GM12864 (cell line): ENCODE data around the gene MRGPRF.
"Not testable (repeated sequence)": the region's sequence is repeated elsewhere in the genome, so short reads cannot be mapped to it uniquely, and the experiment has no call there.

Source experiments
- DNase-seq: peaks from one replicate; pipeline ENCODE4 v3.0.0-alpha.2; 2011; ENCODE audit warnings: low read depth
- H3K4me3 ChIP-seq: 2 replicates; pipeline ENCODE4 v1.5.1; 2011; ENCODE audit warnings: mild to moderate bottlenecking, low read depth, low read length, control low read depth
- TF ChIP-seq, protein P1 (sequence below): IDR thresholded peaks from 2 replicates; pipeline ENCODE4 v1.5.1; 2011; ENCODE audit warnings: low read depth, mild to moderate bottlenecking, moderate library complexity, low read length, control low read depth, inconsistent platforms; ENCODE audit errors: missing control alignments

MRGPRF gene

DNA sequence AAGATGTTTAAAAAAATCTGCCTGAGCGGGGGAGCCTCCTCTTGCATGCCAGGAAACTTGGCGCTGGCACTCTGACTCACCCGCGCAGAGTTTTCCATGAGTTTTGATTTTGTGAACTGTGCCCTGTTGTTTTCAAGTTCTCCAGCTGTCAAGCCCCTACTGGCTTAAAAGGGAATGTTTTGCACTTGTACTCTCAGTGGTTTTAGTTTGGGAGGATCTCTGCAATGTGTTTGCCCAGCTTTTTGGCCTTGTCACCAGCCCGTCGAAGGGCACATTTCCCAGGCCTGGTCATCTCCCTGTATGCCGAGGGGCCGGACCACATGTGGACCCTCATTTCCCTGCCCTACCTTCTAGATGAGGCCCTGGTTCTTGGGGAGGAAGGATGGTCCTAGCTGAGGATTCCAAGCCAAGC, 12.2 kb downstream of the MRGPRF start:
- TF ChIP-seq, protein P1, sequence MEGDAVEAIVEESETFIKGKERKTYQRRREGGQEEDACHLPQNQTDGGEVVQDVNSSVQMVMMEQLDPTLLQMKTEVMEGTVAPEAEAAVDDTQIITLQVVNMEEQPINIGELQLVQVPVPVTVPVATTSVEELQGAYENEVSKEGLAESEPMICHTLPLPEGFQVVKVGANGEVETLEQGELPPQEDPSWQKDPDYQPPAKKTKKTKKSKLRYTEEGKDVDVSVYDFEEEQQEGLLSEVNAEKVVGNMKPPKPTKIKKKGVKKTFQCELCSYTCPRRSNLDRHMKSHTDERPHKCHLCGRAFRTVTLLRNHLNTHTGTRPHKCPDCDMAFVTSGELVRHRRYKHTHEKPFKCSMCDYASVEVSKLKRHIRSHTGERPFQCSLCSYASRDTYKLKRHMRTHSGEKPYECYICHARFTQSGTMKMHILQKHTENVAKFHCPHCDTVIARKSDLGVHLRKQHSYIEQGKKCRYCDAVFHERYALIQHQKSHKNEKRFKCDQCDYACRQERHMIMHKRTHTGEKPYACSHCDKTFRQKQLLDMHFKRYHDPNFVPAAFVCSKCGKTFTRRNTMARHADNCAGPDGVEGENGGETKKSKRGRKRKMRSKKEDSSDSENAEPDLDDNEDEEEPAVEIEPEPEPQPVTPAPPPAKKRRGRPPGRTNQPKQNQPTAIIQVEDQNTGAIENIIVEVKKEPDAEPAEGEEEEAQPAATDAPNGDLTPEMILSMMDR = peak; percentile 14
- no peak for DNase-seq
- H3K4me3 ChIP-seq = no peak overlapping the region

DNA sequence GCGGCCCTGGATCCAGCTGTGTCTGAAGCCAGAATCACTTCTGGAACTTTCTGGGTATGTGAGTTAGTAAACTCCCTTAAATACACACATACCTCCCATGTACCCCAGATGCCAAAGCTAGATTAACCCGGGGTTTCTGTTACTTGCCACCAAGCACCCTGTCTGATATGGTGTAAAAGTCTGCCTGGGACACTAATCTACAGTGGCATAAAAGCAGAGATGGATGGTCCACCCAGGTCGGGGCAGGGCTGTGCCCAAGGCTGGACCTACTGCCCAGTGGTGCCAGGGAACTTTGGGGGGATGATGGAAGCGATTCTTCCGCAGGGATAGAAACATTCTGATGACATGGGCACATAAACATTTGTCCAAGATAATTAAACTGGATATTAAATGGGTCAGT, 12.7 kb downstream of the MRGPRF start:
- DNase-seq = no peak
- H3K4me3 ChIP-seq = no peak overlapping the region
- TF ChIP-seq, protein P1 = no peak

DNA sequence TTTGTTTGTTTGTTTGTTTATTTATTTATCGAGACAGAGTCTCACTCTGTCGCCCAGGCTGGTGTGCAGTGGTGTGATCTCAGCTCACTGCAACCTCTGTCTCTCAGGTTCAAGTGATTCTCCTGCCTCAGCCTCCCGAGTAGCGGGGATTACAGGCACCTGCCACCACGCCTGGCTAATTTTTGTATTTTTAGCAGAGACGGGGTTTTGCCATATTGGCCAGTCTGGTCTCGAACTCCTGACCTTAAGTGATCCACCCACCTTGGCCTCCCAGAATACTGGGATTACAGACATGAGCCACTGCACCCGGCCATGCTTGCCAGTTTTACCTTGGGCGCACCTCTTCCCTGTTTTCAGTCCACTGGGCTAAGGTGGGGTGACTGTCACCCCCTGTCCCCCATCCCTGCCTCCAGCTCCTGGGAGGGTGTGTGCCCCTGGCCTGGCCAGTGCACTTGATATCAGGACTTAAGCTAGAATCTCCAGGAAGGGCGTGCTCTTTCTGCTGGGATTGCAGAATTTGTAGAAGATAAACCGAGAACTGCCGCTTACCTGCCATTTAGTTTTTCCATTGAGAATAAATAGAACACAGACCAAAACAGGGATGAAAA, 13.2 kb downstream of the MRGPRF start:
- not testable (repeated sequence) for DNase-seq

DNA sequence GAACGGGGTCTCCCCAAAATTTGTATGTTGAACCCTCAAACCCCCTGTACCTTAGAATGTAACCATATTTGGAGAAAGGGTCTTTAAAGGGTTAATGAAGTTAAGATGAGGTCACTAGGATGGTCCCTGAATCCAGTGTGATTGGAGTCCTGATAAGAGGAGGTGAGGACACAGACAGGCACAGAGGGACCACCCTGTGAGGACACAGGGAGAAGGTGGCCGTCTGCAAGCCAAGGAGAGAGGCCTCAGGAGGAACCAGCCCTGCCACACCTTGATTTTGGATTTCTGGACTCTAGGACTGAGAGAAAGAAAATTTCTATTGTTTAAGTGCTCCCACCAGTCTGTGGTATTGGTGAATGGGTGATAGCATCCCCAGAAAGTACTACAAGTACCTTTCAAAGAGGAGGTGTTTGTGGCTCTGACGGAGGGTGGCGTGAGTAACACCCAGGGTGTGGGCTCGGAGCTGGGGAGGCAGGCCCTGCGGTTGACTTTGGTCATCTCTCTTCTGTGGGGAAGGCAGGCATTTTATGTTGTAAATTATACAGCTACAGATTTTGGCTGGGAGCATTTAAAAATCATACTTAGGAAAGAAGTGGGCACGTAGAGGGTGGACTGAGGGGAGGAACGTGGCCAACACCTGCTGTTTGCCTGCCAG, 13.8 kb downstream of the MRGPRF start:
- TF ChIP-seq, protein P1 = no peak
- DNase-seq = no peak
- H3K4me3 ChIP-seq = no peak overlapping the region

More for the DNA sequence above, 13.2 kb downstream of the MRGPRF start:
- H3K4me3 ChIP-seq = not testable (repeated sequence)

DNA sequence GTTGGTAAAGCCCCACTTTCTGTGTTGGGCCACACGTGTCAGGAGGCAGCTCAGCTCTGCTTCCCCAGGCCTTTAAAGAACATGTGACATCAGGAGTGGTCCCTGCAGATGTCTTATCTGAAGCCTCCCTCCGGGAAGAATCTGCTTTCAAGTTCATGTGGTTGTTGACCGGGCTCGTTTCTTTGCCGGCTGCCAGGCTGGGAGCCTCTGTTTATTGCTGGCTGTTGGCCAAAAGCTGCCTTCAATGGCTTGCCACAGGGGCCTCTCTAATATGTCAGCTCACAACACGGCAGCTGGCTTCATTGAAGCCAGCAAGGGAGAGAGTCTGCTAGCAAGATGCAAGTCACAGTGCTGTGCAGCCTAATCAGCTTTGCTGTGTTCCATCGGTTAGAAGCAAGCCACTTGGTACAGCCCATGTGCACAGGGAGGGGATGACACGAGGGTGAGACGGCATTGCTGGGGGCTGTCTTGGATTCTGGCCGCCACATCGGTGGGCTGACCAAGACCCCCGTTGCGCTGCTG, 14.6 kb downstream of the MRGPRF start:
- DNase-seq = no peak
- TF ChIP-seq, protein P1 = no peak
- no peak overlapping the region for H3K4me3 ChIP-seq

DNA sequence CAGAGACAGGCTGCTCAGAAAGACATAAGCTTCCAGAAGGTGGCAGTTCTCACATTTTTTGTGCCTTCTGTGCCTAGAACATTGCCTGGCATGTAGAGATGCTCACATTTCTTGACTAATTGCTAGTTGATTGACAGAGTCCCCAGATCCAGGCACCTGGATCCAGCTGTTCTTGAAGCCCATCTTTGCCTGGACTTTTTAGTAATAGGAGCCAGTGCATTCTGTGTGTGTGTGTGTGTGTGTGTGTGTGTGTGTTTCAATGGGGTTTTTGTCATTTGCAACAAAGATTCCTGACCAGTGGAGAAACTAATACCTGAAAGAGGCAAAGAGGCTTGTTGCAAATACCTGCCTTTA, 15.1 kb downstream of the MRGPRF start:
- TF ChIP-seq, protein P1 = no peak
- no peak for DNase-seq
- H3K4me3 ChIP-seq = no peak overlapping the region

DNA sequence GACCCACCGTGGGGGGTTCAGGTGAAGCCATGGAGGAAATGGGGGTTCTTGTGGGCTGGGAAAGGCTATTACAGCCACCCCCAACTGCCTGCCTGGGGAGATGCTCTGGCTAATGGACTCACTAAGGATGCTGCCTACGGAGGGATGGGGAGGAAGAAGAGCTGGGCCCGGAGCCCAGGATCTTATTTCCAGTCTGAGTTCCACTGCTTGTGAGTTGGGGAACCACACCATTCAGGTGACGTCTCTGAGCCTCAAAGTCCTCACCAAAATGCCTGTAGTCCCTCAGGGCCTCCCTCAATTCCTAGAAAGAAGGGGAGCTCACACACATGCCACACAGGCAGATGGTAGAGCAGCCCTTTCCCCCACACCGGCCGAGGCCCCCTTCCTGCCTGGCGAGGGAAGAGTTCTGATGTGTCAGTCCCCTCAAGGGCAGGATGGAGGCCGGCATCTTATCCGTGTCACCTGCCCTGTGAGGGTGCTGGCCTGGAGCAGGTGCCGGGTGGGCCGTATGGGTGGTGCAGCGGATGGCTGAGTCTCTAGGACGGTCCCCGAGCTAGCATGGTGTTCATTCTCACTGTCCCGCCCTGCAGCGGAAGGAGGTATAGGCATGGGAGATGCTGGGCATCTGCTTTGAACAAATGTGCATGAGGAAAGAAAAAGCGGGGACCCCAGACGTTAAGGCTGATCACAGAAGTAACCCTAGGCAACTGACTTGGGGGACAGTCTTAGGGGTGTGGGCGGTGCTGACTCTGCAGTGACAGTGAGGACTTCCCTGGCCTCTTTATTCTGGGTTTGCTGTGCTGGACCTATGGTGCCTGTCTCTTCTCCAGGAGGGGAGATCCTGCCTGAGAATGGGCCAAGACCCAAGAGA, 15.7 kb downstream of the MRGPRF start:
- no peak for DNase-seq
- H3K4me3 ChIP-seq = no peak overlapping the region
- TF ChIP-seq, protein P1 = no peak
